ENCODE data around the gene CCDC82.

- TF ChIP-seq L3MBTL2 (conservative IDR thresholded peaks at IDR 0.05) (no peak), ELF4 (IDR thresholded peaks at IDR 0.05) (no peak), TARDBP (IDR thresholded peaks at IDR 0.05) (no peak), HDGF (IDR thresholded peaks at IDR 0.05; ENCODE audit: borderline replicate concordance) (no peak), BHLHE40 (IDR thresholded peaks at IDR 0.05; ENCODE audit: borderline replicate concordance) (no peak), SP1 (IDR thresholded peaks at IDR 0.05) (no peak), FOXM1 (IDR thresholded peaks at IDR 0.05; ENCODE audit: borderline replicate concordance) (no peak)
Observed at GRCh38 chr11:96303980-96304379, 85.7 kb downstream of the CCDC82 start.

Data from HEK293T (cell line).